ENCODE measurements around the gene CFC1B.
"Not testable (repeated sequence)": the region's sequence is repeated elsewhere in the genome, so short reads cannot be mapped to it uniquely, and the experiment has no call there.

- TF ChIP-seq CTCF (IDR thresholded peaks at IDR 0.05); SIN3A (IDR thresholded peaks at IDR 0.05; ENCODE audit: borderline replicate concordance, low read depth, low read length); TAF1 (IDR thresholded peaks at IDR 0.05; ENCODE audit: borderline replicate concordance, low read depth, low read length): not testable (repeated sequence)
These were observed 27.4 kb downstream of the CFC1B start for GRCh38 chr2:130548418-130548817.
